Upper lobe of left lung (tissue), 4 donors: ENCODE data around the gene SRD5A1.

Experiments used
- CTCF ChIP-seq, 6 experiments: fragments of 450-650 bp in 4 of 6; fragments of 200-600 bp in 2 of 6; sonication (generic) in 2 of 6; IDR thresholded peaks; one replicate each; pipeline ENCODE4 v1.5.1; 2016 to 2019; ENCODE audit warnings: antibody characterized with exemption in 6 of 6
- POLR2A ChIP-seq, 4 donors: fragments of 450-650 bp; IDR thresholded peaks; one replicate each; pipeline ENCODE4 v1.5.1; 2016 to 2017; ENCODE audit warnings: antibody characterized with exemption in 4 of 4, mild to moderate bottlenecking in 2 of 4
- POLR2AphosphoS5 ChIP-seq, 2 donors: sonication (generic); formaldehyde crosslinking; IDR thresholded peaks; one replicate each; pipeline ENCODE4 v1.5.1; 2017; ENCODE audit warnings: antibody characterized with exemption in 2 of 2

DNA sequence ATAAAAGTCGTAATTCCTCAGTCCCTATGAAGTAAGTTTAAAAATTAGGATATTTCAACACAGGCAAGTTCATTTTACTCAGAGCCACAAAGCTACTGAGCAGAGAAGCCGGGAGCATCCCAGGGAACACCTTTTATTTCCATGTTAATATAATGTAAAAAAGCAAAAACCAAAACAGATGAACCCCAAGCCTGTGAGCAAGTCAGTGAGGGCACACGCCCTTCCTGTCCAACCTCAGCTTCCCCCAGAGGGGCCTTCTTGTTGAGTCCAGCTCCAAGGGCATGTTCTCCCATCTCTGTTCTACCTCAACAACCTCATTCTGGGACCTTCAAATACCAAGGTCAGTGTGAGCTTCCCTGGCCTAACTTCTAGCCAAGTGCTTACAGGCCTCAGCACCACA, 25.2 kb upstream of the SRD5A1 start:
- no peak for TF ChIP-seq POLR2AphosphoS5 (IDR thresholded peaks at IDR 0.05)
- TF ChIP-seq CTCF (IDR thresholded peaks at IDR 0.05), result no peak
- no peak for TF ChIP-seq POLR2A (IDR thresholded peaks at IDR 0.05)
